Left ventricle myocardium inferior (tissue), 1 donor: Measurements from ENCODE around the gene ZDHHC14. TPM values are rescaled to one million over a fixed set of nuclear protein-coding genes. Genes with fewer than 3 reads are reported as not detected.

Experiments used
- DNase-seq: peaks from one replicate; pipeline ENCODE4 v3.0.0-alpha.2; 2020
- H3K27ac ChIP-seq: fragments of 200-600 bp; replicated peaks from 2 replicates; pipeline ENCODE4 v1.8.0; 2021
- H3K27me3 ChIP-seq: fragments of 200-600 bp; 2 replicates; pipeline ENCODE4 v1.8.0; 2021; ENCODE audit warnings: low read depth
- H3K36me3 ChIP-seq: fragments of 200-600 bp; 2 replicates; pipeline ENCODE4 v1.8.0; 2021
- H3K4me1 ChIP-seq: fragments of 200-600 bp; 2 replicates; pipeline ENCODE4 v1.8.0; 2021
- H3K4me3 ChIP-seq: fragments of 200-600 bp; 2 replicates; pipeline ENCODE4 v1.8.0; 2021; ENCODE audit warnings: mild to moderate bottlenecking, moderate library complexity
- H3K9me3 ChIP-seq: fragments of 200-600 bp; replicated peaks from 2 replicates; pipeline ENCODE4 v1.8.0; 2021
- intact Hi-C: fragments of 100-400 bp; cut with micrococcal nuclease; formaldehyde crosslinking; loops from one replicate; pipeline ENCODE4 v1.11.0; 2022
- total RNA-seq: library from RNA; stranded (reverse); fragmentation: NEBNext Ultra II Directional; extraction: Animal tissue kit (Norgen Biotek cat#: 25700); gene quantifications from one replicate; pipeline ENCODE4 v1.2.1, GENCODE V29; 2021
- TF ChIP-seq, protein P1 (sequence below): fragments of 200-600 bp; IDR thresholded peaks from 2 replicates; pipeline ENCODE4 v1.8.0; 2021; ENCODE audit warnings: antibody characterized with exemption, mild to moderate bottlenecking, borderline replicate concordance
- donor health status: DM: no; HTN: yes; CAD: no; lungs with severe emphysema.

ZDHHC14 gene
- total RNA-seq, 1 donor from 2014 or later: 10.0 TPM

DNA sequence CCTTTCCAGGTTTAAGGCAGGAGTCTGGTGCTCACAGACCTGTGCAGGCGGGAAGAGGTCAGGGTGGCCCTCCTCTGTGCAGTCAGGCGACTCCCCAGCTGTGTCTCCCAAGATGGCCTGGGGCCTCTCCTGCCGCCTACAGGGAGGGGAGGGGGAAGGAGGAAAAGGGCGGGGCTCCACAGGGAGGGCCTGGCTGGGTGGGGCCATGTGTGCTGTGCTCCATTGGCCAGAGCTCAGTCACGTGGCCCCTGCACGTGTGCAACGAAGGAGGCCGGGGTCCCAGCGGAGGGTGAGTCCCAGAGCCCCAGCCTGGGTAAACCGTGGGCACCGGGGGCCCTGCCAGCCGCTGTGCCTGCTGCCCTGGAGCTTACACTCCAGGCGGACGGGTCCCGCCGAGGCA is 211.6 kb downstream of the ZDHHC14 start:
- Histone ChIP-seq H3K4me3 (no peak overlapping the region), H3K27ac (no peak overlapping the region), H3K36me3 (peaks cover 15% of the 10 kb centered on the region), H3K4me1 (peaks cover 4% of the 10 kb centered on the region), H3K9me3 (peaks cover 17% of the 10 kb centered on the region), H3K27me3 (no peaks in the 10 kb centered on the region)
- DNase-seq: no peak
- intact Hi-C loops: loop anchor here (10.0 kb wide), 1 partner anchor 278 kb away; no protein-coding TSS in a partner anchor
- TF ChIP-seq, protein P1, sequence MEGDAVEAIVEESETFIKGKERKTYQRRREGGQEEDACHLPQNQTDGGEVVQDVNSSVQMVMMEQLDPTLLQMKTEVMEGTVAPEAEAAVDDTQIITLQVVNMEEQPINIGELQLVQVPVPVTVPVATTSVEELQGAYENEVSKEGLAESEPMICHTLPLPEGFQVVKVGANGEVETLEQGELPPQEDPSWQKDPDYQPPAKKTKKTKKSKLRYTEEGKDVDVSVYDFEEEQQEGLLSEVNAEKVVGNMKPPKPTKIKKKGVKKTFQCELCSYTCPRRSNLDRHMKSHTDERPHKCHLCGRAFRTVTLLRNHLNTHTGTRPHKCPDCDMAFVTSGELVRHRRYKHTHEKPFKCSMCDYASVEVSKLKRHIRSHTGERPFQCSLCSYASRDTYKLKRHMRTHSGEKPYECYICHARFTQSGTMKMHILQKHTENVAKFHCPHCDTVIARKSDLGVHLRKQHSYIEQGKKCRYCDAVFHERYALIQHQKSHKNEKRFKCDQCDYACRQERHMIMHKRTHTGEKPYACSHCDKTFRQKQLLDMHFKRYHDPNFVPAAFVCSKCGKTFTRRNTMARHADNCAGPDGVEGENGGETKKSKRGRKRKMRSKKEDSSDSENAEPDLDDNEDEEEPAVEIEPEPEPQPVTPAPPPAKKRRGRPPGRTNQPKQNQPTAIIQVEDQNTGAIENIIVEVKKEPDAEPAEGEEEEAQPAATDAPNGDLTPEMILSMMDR: no peak

GRCh38 chr6:157592980-157593379 is 212.0 kb downstream of the ZDHHC14 start:
- Histone ChIP-seq H3K4me1 (peaks cover 8% of the 10 kb centered on the region), H3K27ac (no peak overlapping the region), H3K27me3 (no peaks in the 10 kb centered on the region), H3K9me3 (peaks cover 17% of the 10 kb centered on the region), H3K4me3 (no peak overlapping the region), H3K36me3 (peaks cover 15% of the 10 kb centered on the region)
- DNase-seq: no peak
- intact Hi-C loops: loop anchor here (10.0 kb wide), 1 partner anchor 278 kb away; no protein-coding TSS in a partner anchor
- TF ChIP-seq, protein P1: no peak

DNA sequence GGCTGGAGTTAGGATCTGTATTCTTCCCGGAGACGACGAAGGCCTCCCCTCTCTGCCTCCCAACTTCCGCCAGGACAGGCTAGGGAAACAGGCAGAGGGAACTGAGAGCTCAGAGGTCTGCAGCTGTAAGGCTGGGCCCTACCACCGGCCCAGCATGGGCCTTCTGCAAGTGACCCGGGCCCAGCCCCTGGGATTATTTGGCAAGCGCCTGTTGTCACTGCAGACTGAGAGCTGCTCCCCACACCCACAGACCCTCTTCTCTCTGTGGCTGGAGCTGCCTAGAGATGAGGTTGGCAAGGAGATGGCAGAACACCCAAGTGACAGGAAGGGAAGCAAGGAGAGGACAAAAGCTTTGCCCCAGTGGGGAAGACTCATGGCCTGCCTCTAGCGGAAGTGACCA is 212.6 kb downstream of the ZDHHC14 start:
- TF ChIP-seq, protein P1: no peak
- Histone ChIP-seq H3K4me1 (peaks cover 8% of the 10 kb centered on the region), H3K27ac (no peak overlapping the region), H3K4me3 (no peak overlapping the region), H3K9me3 (peaks cover 17% of the 10 kb centered on the region), H3K27me3 (no peaks in the 10 kb centered on the region), H3K36me3 (peaks cover 15% of the 10 kb centered on the region)
- intact Hi-C loops: loop anchor here (10.0 kb wide), 1 partner anchor 279 kb away; no protein-coding TSS in a partner anchor
- no peak for DNase-seq

DNA sequence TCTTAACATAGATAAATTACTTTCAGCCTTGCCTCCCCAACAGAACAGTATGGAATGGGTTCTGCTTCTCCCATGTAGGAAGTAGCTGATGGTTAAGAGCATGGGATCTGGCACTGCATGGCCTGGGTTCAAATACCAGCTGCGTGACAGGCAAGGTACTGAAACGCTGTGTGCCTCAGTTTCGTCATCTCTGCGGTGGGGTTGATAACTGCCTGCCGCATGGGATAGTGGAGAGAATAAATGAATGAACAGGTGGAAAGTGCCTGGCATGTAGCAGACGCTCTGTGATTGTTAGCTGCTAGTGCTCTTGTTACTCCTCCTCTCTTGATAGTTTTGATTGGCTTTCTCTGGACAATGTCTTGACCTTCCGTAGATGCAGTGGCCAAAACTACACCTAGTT is 213.3 kb downstream of the ZDHHC14 start:
- DNase-seq: no peak
- H3K27ac ChIP-seq: no peak overlapping the region
- peaks cover 16% of the 10 kb centered on the region for H3K9me3 ChIP-seq
- peaks cover 15% of the 10 kb centered on the region for H3K36me3 ChIP-seq
- H3K4me3 ChIP-seq: no peak overlapping the region
- H3K27me3 ChIP-seq: no peaks in the 10 kb centered on the region
- intact Hi-C loops: loop anchor here (10.0 kb wide), 1 partner anchor 279 kb away; no protein-coding TSS in a partner anchor
- peaks cover 8% of the 10 kb centered on the region for H3K4me1 ChIP-seq
- TF ChIP-seq, protein P1: no peak

GRCh38 chr6:157595768-157596167 is 214.8 kb downstream of the ZDHHC14 start:
- Histone ChIP-seq H3K27ac (no peak overlapping the region), H3K4me3 (no peak overlapping the region), H3K9me3 (peaks cover 2% of the 10 kb centered on the region), H3K36me3 (peaks cover 12% of the 10 kb centered on the region), H3K4me1 (peaks cover 8% of the 10 kb centered on the region), H3K27me3 (no peaks in the 10 kb centered on the region)
- TF ChIP-seq, protein P1: no peak
- intact Hi-C loops: loop anchor here (10.0 kb wide), 1 partner anchor 281 kb away; no protein-coding TSS in a partner anchor
- no peak for DNase-seq
